Ovary (tissue), 3 donors: ENCODE results near the gene IL17REL.

Experiments
- EP300 ChIP-seq: sonication (generic); formaldehyde crosslinking; IDR thresholded peaks from one replicate; pipeline ENCODE4 v1.6.1; 2017; ENCODE audit warnings: antibody characterized with exemption
- POLR2A ChIP-seq: fragments of 450-650 bp; IDR thresholded peaks from one replicate; pipeline ENCODE4 v1.6.1; 2017; ENCODE audit warnings: antibody characterized with exemption, mild to moderate bottlenecking, moderate library complexity
- TF ChIP-seq, protein P1 (sequence below), 3 donors: fragments of 450-650 bp in 2 of 3; fragments of 200-600 bp in 1 of 3; IDR thresholded peaks; one replicate each; pipeline versions ENCODE4 v1.5.1 to v1.8.0; 2016 to 2022; ENCODE audit warnings: antibody characterized with exemption in 3 of 3, mild to moderate bottlenecking in 1 of 3
- donor health status: DM: no; HTN: no; CAD: no.

DNA sequence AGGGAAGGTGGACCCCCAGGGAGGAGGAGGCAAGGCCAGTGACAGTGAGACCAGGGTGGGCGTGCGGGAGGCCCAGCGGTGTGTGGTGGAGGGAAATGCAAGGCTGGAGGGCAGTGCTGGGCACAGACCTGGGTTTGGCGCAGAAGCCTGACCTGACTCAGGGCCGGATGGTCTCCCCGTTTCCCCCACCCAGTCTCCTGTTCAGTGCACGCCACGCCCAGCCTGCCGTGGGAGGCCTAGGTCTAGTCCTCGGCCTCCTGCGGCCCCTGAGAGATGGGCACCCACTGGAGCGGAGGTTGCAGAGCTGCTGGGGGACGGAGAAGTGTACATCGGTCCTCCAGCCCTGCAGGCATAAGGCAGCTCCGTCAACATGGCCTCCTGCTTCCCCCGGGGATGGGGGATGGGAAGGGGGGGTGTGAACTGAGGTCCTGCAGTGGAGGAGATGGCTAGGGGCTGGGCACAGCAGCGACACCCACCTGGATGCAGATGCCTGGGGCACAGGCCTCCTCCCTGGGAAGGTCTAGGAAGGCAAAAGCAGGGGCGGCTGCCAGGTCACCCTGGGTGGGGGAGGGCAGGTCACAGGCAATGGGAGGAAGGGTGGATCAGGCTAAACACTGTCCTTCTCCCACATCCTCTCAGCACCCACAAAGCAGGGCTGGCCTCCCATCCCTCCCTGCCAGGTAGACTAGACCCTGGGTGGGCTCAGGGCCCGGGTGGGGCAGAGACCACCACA lies 15.9 kb downstream of the IL17REL start:
- TF ChIP-seq, protein P1, sequence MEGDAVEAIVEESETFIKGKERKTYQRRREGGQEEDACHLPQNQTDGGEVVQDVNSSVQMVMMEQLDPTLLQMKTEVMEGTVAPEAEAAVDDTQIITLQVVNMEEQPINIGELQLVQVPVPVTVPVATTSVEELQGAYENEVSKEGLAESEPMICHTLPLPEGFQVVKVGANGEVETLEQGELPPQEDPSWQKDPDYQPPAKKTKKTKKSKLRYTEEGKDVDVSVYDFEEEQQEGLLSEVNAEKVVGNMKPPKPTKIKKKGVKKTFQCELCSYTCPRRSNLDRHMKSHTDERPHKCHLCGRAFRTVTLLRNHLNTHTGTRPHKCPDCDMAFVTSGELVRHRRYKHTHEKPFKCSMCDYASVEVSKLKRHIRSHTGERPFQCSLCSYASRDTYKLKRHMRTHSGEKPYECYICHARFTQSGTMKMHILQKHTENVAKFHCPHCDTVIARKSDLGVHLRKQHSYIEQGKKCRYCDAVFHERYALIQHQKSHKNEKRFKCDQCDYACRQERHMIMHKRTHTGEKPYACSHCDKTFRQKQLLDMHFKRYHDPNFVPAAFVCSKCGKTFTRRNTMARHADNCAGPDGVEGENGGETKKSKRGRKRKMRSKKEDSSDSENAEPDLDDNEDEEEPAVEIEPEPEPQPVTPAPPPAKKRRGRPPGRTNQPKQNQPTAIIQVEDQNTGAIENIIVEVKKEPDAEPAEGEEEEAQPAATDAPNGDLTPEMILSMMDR (IDR thresholded peaks at IDR 0.05): no peak
- TF ChIP-seq EP300 (no peak), POLR2A (no peak)
